Measurements from ENCODE around the gene CLEC17A. TPM values are rescaled to one million over a fixed set of nuclear protein-coding genes. Genes with fewer than 3 reads are reported as not detected.

Gene CLEC17A
- polyA plus RNA-seq, 1 donor from 2014 or later, result not detected

GRCh38 chr19:14659874-14660489 is 77.1 kb downstream of the CLEC17A start:
- Histone ChIP-seq H3K27me3 (ENCODE audit: insufficient read depth, low read depth, low read length) (no peaks in the 10 kb centered on the region), H3K9me2 (ENCODE audit: insufficient read depth, low read length) (no peaks in the 10 kb centered on the region), H3K79me2 (replicated peaks; ENCODE audit: insufficient read depth, low read length) (no peaks in the 10 kb centered on the region), H4K20me1 (ENCODE audit: insufficient read depth) (no peaks in the 10 kb centered on the region), H3K4me2 (ENCODE audit: low read length) (no peak overlapping the region), H3K4me3 (ENCODE audit: low read length) (no peak overlapping the region), H2AFZ (ENCODE audit: low read depth, low read length) (no peak overlapping the region), H3K36me3 (ENCODE audit: insufficient read depth, low read length) (no peaks in the 10 kb centered on the region), H3F3A (ENCODE audit: insufficient read depth, low read length, poor library complexity, severe bottlenecking) (no peaks in the 10 kb centered on the region), H3K9ac (ENCODE audit: low read length) (no peak overlapping the region), H3K27ac (ENCODE audit: low read length) (no peak overlapping the region), H3K9me3 (ENCODE audit: low read length) (no peaks in the 10 kb centered on the region)
- TF ChIP-seq RAD21 (conservative IDR thresholded peaks at IDR 0.05), result no peak
- no peak for TF ChIP-seq MXI1 (conservative IDR thresholded peaks at IDR 0.05; ENCODE audit: poor library complexity, severe bottlenecking)
- TF ChIP-seq EP300 (conservative IDR thresholded peaks at IDR 0.05; ENCODE audit: poor library complexity, severe bottlenecking), result no peak
- no peak for TF ChIP-seq TAF1 (IDR thresholded peaks at IDR 0.05; ENCODE audit: low read depth)
- TF ChIP-seq POLR2AphosphoS5 (IDR thresholded peaks at IDR 0.05), result no peak

- Histone ChIP-seq H3K27me3 (ENCODE audit: insufficient read depth, low read depth, low read length) (no peaks in the 10 kb centered on the region), H2AFZ (ENCODE audit: low read depth, low read length) (no peak overlapping the region), H3K36me3 (ENCODE audit: insufficient read depth, low read length) (no peaks in the 10 kb centered on the region), H3K4me2 (ENCODE audit: low read length) (no peak overlapping the region), H3K9me2 (ENCODE audit: insufficient read depth, low read length) (no peaks in the 10 kb centered on the region), H3F3A (ENCODE audit: insufficient read depth, low read length, poor library complexity, severe bottlenecking) (no peaks in the 10 kb centered on the region), H3K4me3 (ENCODE audit: low read length) (no peak overlapping the region), H3K79me2 (replicated peaks; ENCODE audit: insufficient read depth, low read length) (no peaks in the 10 kb centered on the region), H4K20me1 (ENCODE audit: insufficient read depth) (no peaks in the 10 kb centered on the region), H3K27ac (ENCODE audit: low read length) (no peak overlapping the region), H3K9ac (ENCODE audit: low read length) (no peak overlapping the region), H3K9me3 (ENCODE audit: low read length) (no peaks in the 10 kb centered on the region)
- no peak for TF ChIP-seq REST (IDR thresholded peaks at IDR 0.05; ENCODE audit: borderline replicate concordance)
- TF ChIP-seq EP300 (conservative IDR thresholded peaks at IDR 0.05; ENCODE audit: poor library complexity, severe bottlenecking), result no peak
- no peak for TF ChIP-seq EZH2 (IDR thresholded peaks at IDR 0.05; ENCODE audit: borderline replicate concordance, insufficient read depth, low read length, poor library complexity, severe bottlenecking)
- TF ChIP-seq RAD21 (conservative IDR thresholded peaks at IDR 0.05), result no peak
- TF ChIP-seq TAF1 (IDR thresholded peaks at IDR 0.05; ENCODE audit: low read depth), result no peak
- TF ChIP-seq MXI1 (conservative IDR thresholded peaks at IDR 0.05; ENCODE audit: poor library complexity, severe bottlenecking), result no peak
- TF ChIP-seq SMC3 (conservative IDR thresholded peaks at IDR 0.05; ENCODE audit: poor library complexity), result no peak
- no peak for TF ChIP-seq CTCF (IDR thresholded peaks at IDR 0.05; ENCODE audit: poor library complexity, severe bottlenecking)
- no peak for TF ChIP-seq POLR2AphosphoS5 (IDR thresholded peaks at IDR 0.05)
Measured at GRCh38 chr19:14661372-14661924, 78.6 kb downstream of the CLEC17A start.

Small RNA genes within 50 kb of the gene (small RNA-seq; reads per million reads assigned to genes)
- 0 reads per million in 3 experiments for gene AC022149.2
- 0 reads per million in 3 experiments for gene RN7SL842P

Other genes with a start within 250 kb of the CLEC17A start
- gene ADGRE5, start 201.6 kb upstream of the CLEC17A start, polyA plus RNA-seq, result 0.51 and 0.96 TPM in 2 replicates
- gene DDX39A, start 163.7 kb upstream of the CLEC17A start, polyA plus RNA-seq, result 76.4 and 79.2 TPM in 2 replicates
- gene PKN1, start 149.8 kb upstream of the CLEC17A start, polyA plus RNA-seq, result 64.4 and 84.4 TPM in 2 replicates
- not detected in 2 replicates for gene PTGER1, start 107.7 kb upstream of the CLEC17A start, polyA plus RNA-seq
- gene GIPC1, start 87.0 kb upstream of the CLEC17A start, polyA plus RNA-seq, result 128 and 168 TPM in 2 replicates
- gene DNAJB1, start 64.7 kb upstream of the CLEC17A start, polyA plus RNA-seq, result 64.6 and 70.9 TPM in 2 replicates
- 31.4 and 42.4 TPM in 2 replicates for gene TECR, start 53.5 kb upstream of the CLEC17A start, polyA plus RNA-seq
- gene NDUFB7, start 11.0 kb upstream of the CLEC17A start, polyA plus RNA-seq, result 615 and 696 TPM in 2 replicates
- gene ADGRE3, start 91.8 kb downstream of the CLEC17A start, polyA plus RNA-seq, result not detected in 2 replicates
- 67.6 and 79.5 TPM in 2 replicates for gene ZNF333, start 107.0 kb downstream of the CLEC17A start, polyA plus RNA-seq
- not detected in 2 replicates for gene ADGRE2, start 195.5 kb downstream of the CLEC17A start, polyA plus RNA-seq